Measurements from ENCODE around the gene ADRM1. TPM values are rescaled to one million over a fixed set of nuclear protein-coding genes. Genes with fewer than 3 reads are reported as not detected.

ADRM1 gene
- total and polyA plus RNA-seq, 2 experiments from 2014 or later: 206 to 243 TPM

GRCh38 chr20:62312662-62312977 lies 9.8 kb downstream of the ADRM1 start:
- Mint-ChIP-seq H3K4me3 (no peak overlapping the region), H3K27me3 (ENCODE audit: insufficient read depth, low read depth, poor library complexity) (peaks cover 25% of the 10 kb centered on the region), H3K4me1 (no peaks in the 10 kb centered on the region; the same call in 2 of the 3 replicates), H3K9me3 (peaks cover 4% of the 10 kb centered on the region; the same call in 2 of the 3 replicates), H3K36me3 (ENCODE audit: low read depth) (peaks cover 50% of the 10 kb centered on the region), H3K27ac (no peak overlapping the region)
- Histone ChIP-seq H3K36me3 (ENCODE audit: insufficient read depth) (peaks cover 31% of the 10 kb centered on the region), H3K27me3 (ENCODE audit: insufficient read depth) (no peaks in the 10 kb centered on the region), H3K79me2 (replicated peaks; ENCODE audit: insufficient read depth) (no peaks in the 10 kb centered on the region), H4K20me1 (replicated peaks; ENCODE audit: insufficient read depth) (no peaks in the 10 kb centered on the region), H3K9me2 (ENCODE audit: insufficient read depth) (no peaks in the 10 kb centered on the region), H3K4me3 (no peak overlapping the region), H3F3A (replicated peaks; ENCODE audit: low read depth) (peaks cover 41% of the 10 kb centered on the region), H3K4me2 (no peak overlapping the region), H3K27ac (ENCODE audit: low read depth) (no peak overlapping the region), H2AFZ (no peak overlapping the region), H3K4me1 (ENCODE audit: insufficient read depth) (no peaks in the 10 kb centered on the region)
- ATAC-seq: no peak
- DNase-seq (ENCODE audit: low spot score): no peak
- TF ChIP-seq REST (IDR thresholded peaks at IDR 0.05; ENCODE audit: unreplicated experiment): no peak
- no peak for TF ChIP-seq JUNB (IDR thresholded peaks at IDR 0.05; ENCODE audit: unreplicated experiment)
- no peak for TF ChIP-seq EZH2 (IDR thresholded peaks at IDR 0.05; ENCODE audit: low read depth, unreplicated experiment)
- no peak for TF ChIP-seq NANOG (IDR thresholded peaks at IDR 0.05; ENCODE audit: borderline replicate concordance)
- TF ChIP-seq EZH2phosphoT487 (IDR thresholded peaks at IDR 0.05; ENCODE audit: unreplicated experiment): no peak
- TF ChIP-seq ETS1 (IDR thresholded peaks at IDR 0.05): no peak
- no peak for TF ChIP-seq CREB1 (CRISPR knock-in tag; IDR thresholded peaks at IDR 0.05; ENCODE audit: low read depth)
- TF ChIP-seq ZNF331 (CRISPR knock-in tag; IDR thresholded peaks at IDR 0.05; ENCODE audit: low read depth): no peak
- TF ChIP-seq CTCF (conservative IDR thresholded peaks at IDR 0.05; ENCODE audit: low read depth in 2 of 2): no peak
- TF ChIP-seq STAT1 (IDR thresholded peaks at IDR 0.05; ENCODE audit: unreplicated experiment): no peak
- TF ChIP-seq POLR2AphosphoS5 (IDR thresholded peaks at IDR 0.05; ENCODE audit: low read depth): no peak
- TF ChIP-seq ZNF114 (CRISPR knock-in tag; IDR thresholded peaks at IDR 0.05): no peak
- no peak for TF ChIP-seq ZNF462 (CRISPR knock-in tag; IDR thresholded peaks at IDR 0.05)

Data from GM23338 (cell line).